ENCODE data around the gene ANXA8. TPM values are rescaled to one million over a fixed set of nuclear protein-coding genes. Genes with fewer than 3 reads are reported as not detected.

Gene ANXA8
- total RNA-seq, 6 experiments from 2014 or later: 0.38 to 1.7 (median 0.72) TPM

DNA sequence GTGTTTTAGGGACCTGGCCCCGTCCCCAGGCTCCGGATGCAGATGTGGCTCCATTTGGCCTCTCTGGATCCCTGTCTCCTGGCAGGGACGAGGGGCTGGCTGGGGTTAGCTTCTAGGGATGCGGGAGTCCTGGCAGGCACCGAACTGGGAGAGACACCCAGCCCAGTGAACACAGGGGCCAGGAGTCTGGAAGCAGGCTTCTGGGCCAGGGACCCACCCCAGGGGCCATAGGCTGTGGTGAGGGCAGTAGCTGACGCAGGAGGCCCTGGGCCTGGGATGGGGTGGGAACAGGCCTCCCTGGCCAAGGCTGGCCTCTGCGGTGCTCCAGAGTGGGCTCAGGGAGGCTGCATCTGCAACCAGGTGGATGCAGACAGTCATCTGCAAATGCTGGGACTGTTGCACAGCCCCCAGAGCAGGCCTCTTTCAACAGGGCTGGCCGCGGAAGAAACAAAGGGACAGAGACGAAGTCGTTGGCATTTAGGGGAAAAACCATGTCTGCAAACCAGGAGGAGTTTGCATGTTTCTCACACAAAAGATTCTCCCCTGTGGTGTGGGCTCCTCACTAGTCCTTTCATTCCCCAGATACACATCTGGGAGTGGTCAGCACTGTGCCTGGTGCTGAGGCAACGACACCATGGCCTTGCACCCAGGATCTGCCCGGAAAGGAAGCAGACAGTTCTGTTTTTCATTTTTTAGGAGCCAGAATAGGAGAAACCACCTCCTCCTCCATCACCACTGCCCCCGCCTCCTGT is 63.4 kb downstream of the ANXA8 start:
- DNase-seq (no peak), ATAC-seq (peak in 1 of 4 donors; percentile 26)
- 71% methylated on average over 6 of the region's 14 CpGs for WGBS (ENCODE audit: insufficient coverage, low coverage, low lambda C conversion rate, missing lambda C conversion rate)
- Histone ChIP-seq H3K36me3 (no peaks in the 10 kb centered on the region), H3K4me3 (no peak overlapping the region), H3K27ac (no peak overlapping the region), H3K9me3 (no peaks in the 10 kb centered on the region), H3K27me3 (no peaks in the 10 kb centered on the region), H3K4me1 (no peaks in the 10 kb centered on the region)
- TF ChIP-seq POLR2A (IDR thresholded peaks at IDR 0.05): no peak
- TF ChIP-seq, protein P1, sequence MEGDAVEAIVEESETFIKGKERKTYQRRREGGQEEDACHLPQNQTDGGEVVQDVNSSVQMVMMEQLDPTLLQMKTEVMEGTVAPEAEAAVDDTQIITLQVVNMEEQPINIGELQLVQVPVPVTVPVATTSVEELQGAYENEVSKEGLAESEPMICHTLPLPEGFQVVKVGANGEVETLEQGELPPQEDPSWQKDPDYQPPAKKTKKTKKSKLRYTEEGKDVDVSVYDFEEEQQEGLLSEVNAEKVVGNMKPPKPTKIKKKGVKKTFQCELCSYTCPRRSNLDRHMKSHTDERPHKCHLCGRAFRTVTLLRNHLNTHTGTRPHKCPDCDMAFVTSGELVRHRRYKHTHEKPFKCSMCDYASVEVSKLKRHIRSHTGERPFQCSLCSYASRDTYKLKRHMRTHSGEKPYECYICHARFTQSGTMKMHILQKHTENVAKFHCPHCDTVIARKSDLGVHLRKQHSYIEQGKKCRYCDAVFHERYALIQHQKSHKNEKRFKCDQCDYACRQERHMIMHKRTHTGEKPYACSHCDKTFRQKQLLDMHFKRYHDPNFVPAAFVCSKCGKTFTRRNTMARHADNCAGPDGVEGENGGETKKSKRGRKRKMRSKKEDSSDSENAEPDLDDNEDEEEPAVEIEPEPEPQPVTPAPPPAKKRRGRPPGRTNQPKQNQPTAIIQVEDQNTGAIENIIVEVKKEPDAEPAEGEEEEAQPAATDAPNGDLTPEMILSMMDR (IDR thresholded peaks at IDR 0.05): no peak
- intact Hi-C loops (cut with DNase I): no loop called here

DNA sequence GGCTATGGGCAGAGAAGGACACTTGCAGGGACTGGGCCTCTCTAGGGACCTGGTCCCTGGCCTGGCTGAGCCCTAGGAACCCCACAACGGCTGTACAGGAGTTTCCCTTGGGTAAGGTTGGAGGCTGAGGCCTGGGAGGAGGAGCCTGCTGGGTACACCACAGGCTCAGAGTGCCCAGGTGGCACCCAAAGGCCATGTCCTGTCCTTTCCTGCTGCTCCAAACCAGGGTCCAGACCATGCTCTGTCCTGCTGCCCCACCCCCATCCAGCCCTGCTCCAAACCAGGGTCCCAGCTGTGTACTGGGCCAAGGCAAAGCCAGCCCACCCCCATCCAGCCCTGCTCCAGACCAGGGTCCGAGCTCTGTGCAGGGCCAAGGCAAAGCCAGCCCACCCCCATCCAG is 64.5 kb downstream of the ANXA8 start:
- TF ChIP-seq, protein P1 (IDR thresholded peaks at IDR 0.05): no peak
- no peak for TF ChIP-seq POLR2A (IDR thresholded peaks at IDR 0.05)
- Histone ChIP-seq H3K27me3 (no peaks in the 10 kb centered on the region), H3K4me1 (no peaks in the 10 kb centered on the region), H3K4me3 (no peak overlapping the region), H3K9me3 (no peaks in the 10 kb centered on the region), H3K36me3 (no peaks in the 10 kb centered on the region), H3K27ac (no peak overlapping the region)
- intact Hi-C loops (cut with DNase I): no loop called here
- DNase-seq (no peak), ATAC-seq (peak in 1 of 4 donors; percentile 18)
- no CpG with 5 or more reads among the region's 2 CpGs for WGBS (ENCODE audit: insufficient coverage, low coverage, low lambda C conversion rate, missing lambda C conversion rate)

DNA sequence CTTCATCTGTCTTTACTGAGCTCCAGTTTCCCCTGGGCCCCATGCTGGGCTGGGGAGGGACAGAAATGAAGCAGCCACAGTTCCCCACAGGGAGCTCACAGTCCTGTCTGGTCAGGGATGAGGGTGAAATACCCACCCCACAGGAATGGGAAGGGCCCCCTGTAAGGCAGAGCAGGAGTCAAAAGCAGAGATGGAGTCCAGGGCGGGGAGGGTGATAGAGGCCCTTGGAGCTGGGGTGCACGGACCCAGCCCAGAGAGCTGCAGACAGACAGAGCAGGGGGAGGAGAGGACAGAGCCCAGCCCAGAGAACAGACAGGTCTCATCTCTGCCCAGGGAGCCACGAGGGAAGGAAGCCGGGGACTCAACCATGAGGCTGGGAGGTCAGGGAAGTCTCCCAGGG is 64.9 kb downstream of the ANXA8 start:
- H3K4me3 ChIP-seq: no peak overlapping the region
- no peak overlapping the region for H3K27ac ChIP-seq
- 100% methylated on average over 2 of the region's 4 CpGs for WGBS (ENCODE audit: insufficient coverage, low coverage, low lambda C conversion rate, missing lambda C conversion rate)
- no peaks in the 10 kb centered on the region for H3K36me3 ChIP-seq
- no peak for TF ChIP-seq POLR2A (IDR thresholded peaks at IDR 0.05)
- TF ChIP-seq, protein P1 (IDR thresholded peaks at IDR 0.05): no peak
- no peaks in the 10 kb centered on the region for H3K9me3 ChIP-seq
- ATAC-seq (no peak), DNase-seq (no peak)
- no peaks in the 10 kb centered on the region for H3K27me3 ChIP-seq
- intact Hi-C loops (cut with DNase I): no loop called here
- H3K4me1 ChIP-seq: no peaks in the 10 kb centered on the region

DNA sequence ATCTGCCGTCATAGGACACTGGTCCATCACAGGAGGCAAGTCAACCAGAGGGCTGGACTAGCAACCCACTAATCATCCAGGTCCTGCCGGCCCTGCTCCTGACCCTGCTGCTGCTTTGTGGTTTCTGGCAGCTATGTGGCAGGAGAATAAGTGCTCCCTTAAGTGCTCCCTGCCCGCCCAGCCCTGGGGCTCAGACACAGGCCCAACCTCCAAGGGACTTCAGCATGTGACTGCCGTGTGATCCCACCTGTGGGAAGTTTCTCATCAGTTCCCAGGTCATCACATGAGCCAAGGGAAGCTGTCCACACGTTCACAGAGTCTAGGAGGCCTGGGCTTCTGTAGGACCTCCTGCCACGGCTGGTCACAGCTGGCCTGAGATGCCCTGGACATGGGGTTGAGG is 65.6 kb downstream of the ANXA8 start:
- Histone ChIP-seq H3K36me3 (no peaks in the 10 kb centered on the region), H3K27ac (no peak overlapping the region), H3K4me3 (no peak overlapping the region), H3K4me1 (no peaks in the 10 kb centered on the region), H3K9me3 (no peaks in the 10 kb centered on the region), H3K27me3 (no peaks in the 10 kb centered on the region)
- DNase-seq (no peak), ATAC-seq (no peak)
- intact Hi-C loops (cut with DNase I): no loop called here
- TF ChIP-seq, protein P1 (IDR thresholded peaks at IDR 0.05): no peak
- TF ChIP-seq POLR2A (IDR thresholded peaks at IDR 0.05): no peak
- WGBS (ENCODE audit: insufficient coverage, low coverage, low lambda C conversion rate, missing lambda C conversion rate): 91% methylated on average over 2 of the region's 6 CpGs

Small RNA genes within 50 kb of the gene (small RNA-seq; reads per million reads assigned to genes)
- 0 reads per million in 2 experiments for gene AL591684.3
- 0 reads per million in 2 experiments for gene RNA5SP312

Other genes with a start within 250 kb of the ANXA8 start
- gene GDF10, start 183.9 kb downstream of the ANXA8 start, total RNA-seq: not detected
- 10 to 100 TPM in 3 of 6 experiments, 1 to 10 TPM in 3; 4.5 to 15.9 (median 9.7) TPM for gene GDF2, start 161.7 kb downstream of the ANXA8 start, total RNA-seq
- gene RBP3, start 135.8 kb downstream of the ANXA8 start, total RNA-seq: not detected
- not detected for gene ZNF488, start 99.8 kb downstream of the ANXA8 start, total RNA-seq
- gene FAM25G, start 7.6 kb upstream of the ANXA8 start, total RNA-seq: not detected
- 10 to 100 TPM in 2 of 6 experiments, 1 to 10 TPM in 4; 6.1 to 13.3 (median 8.7) TPM for gene AGAP9, start 39.5 kb upstream of the ANXA8 start, total RNA-seq